HS-27A (cell line): ENCODE measurements around the gene SNX18.
A peak's percentile ranks its signal among the peaks of the same experiment; 100 is the strongest.

Experiments
- DNase-seq: peaks from one replicate; pipeline ENCODE4 v3.0.0-alpha.2; 2012; ENCODE audit warnings: low read depth, missing footprints

Gene SNX18

GRCh38 chr5:54541823-54542783 lies 24.5 kb downstream of the SNX18 start:
- DNase-seq, result no peak

GRCh38 chr5:54544044-54544443 lies 26.5 kb downstream of the SNX18 start:
- no peak for DNase-seq

- no peak for DNase-seq
Measured at GRCh38 chr5:54545796-54546195, 28.2 kb downstream of the SNX18 start.

GRCh38 chr5:54547711-54548250 lies 30.2 kb downstream of the SNX18 start:
- DNase-seq, result peak; percentile 5

- no peak for DNase-seq
Measured at GRCh38 chr5:54548565-54548964, 31.0 kb downstream of the SNX18 start.

- DNase-seq, result no peak
Measured at GRCh38 chr5:54551292-54551691, 33.7 kb downstream of the SNX18 start.

GRCh38 chr5:54551926-54552325 lies 34.4 kb downstream of the SNX18 start:
- no peak for DNase-seq

GRCh38 chr5:54552446-54552845 lies 34.9 kb downstream of the SNX18 start:
- DNase-seq, result no peak

- no peak for DNase-seq
Measured at GRCh38 chr5:54553659-54554207, 36.2 kb downstream of the SNX18 start.

- no peak for DNase-seq
Measured at GRCh38 chr5:54556141-54556540, 38.6 kb downstream of the SNX18 start.

GRCh38 chr5:54558362-54558761 lies 40.8 kb downstream of the SNX18 start:
- DNase-seq, result no peak

GRCh38 chr5:54561651-54562050 lies 44.1 kb downstream of the SNX18 start:
- no peak for DNase-seq

- DNase-seq, result no peak
Measured at GRCh38 chr5:54563083-54563761, 45.7 kb downstream of the SNX18 start.

GRCh38 chr5:54567996-54568395 lies 50.4 kb downstream of the SNX18 start:
- DNase-seq, result no peak

GRCh38 chr5:54570916-54571315 lies 53.4 kb downstream of the SNX18 start:
- no peak for DNase-seq

- DNase-seq, result no peak
Measured at GRCh38 chr5:54571462-54571861, 53.9 kb downstream of the SNX18 start.

- DNase-seq, result no peak
Measured at GRCh38 chr5:54573812-54574489, 56.4 kb downstream of the SNX18 start.

GRCh38 chr5:54577528-54577927 lies 60.0 kb downstream of the SNX18 start:
- DNase-seq, result no peak

GRCh38 chr5:54577937-54578653 lies 60.5 kb downstream of the SNX18 start:
- DNase-seq, result no peak

- no peak for DNase-seq
Measured at GRCh38 chr5:54579591-54580295, 62.2 kb downstream of the SNX18 start.
